Measurements from ENCODE around the gene CAMTA1. TPM values are rescaled to one million over a fixed set of nuclear protein-coding genes. Genes with fewer than 3 reads are reported as not detected.

The CAMTA1 gene
- total RNA-seq, 1 donor from 2014 or later, result 30.6 TPM

DNA sequence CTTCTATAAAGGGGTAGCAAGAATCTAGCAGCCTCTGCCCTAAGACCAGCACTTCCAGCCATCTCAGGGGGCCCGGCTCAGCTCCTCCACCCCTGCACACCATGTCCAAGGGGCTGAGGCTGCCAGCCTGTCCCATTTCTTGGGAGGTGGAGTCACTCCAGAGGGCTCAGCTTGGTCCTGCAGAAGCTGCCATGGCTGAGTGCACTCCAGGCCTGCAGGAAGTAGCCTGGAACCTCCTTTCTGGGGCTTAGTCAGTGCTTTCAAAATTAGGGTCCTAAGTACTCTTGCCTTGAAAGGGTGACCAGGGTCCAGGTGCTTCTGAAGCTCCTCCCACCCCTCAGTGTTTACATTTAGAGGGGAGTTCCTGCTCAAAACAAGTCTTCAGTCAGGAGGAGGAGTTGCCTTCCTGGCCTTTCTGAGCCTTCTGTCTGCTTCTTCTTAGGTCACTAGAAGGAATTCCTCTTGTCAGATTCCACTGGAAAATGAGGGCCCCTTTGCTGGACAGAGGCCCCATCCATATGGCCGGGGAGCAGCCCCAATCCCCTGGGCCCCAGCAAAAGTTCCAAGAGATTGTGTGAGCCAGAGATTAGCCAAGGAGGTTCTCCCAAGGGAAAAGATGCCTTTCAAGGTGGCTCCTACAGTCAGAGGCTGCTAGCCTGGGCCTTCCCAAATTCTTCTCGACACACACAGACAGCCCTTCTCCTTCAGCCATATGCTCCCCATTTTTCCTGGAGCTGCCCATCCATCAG is 857.7 kb downstream of the CAMTA1 start:
- peak; percentile 35 for DNase-seq

DNA sequence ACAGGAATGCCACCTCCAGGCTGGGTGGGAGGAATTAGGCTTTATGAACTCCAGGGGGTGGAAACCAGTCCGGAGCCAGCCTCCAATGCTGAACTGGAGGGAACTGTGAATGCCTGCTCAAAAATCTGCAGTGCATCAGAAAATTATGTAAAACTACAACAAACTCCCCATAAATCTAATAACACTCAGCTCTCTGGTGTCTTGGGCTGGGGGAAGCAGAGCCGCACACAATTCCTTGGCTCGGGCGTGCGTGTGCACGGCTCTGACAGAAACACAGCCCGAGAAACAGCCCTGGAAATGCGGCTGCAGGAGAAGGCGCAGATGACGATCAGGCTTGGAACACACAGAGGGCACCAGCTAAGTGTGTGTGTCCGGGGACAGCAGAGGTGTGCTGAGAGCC is 858.3 kb downstream of the CAMTA1 start:
- DNase-seq, result peak; percentile 31

- no peak for DNase-seq
Observed at GRCh38 chr1:7644086-7644485, 858.8 kb downstream of the CAMTA1 start.

- no peak for DNase-seq
Observed at GRCh38 chr1:7644961-7645750, 859.9 kb downstream of the CAMTA1 start.

DNA sequence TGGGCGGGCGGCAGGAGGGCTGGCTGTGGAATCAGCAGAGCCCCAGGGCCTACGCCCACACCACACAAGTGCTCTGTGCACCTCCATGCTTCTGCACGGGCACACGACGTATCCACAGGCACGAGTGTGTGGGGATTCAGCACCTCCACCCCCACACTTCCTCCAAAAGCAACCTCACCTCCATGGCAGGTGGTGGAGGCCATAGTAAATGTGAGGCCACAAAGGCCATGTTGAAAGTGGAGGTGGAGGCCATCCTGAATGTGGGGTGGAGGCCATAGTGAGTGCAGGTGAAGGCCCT is 860.4 kb downstream of the CAMTA1 start:
- no peak for DNase-seq

DNA sequence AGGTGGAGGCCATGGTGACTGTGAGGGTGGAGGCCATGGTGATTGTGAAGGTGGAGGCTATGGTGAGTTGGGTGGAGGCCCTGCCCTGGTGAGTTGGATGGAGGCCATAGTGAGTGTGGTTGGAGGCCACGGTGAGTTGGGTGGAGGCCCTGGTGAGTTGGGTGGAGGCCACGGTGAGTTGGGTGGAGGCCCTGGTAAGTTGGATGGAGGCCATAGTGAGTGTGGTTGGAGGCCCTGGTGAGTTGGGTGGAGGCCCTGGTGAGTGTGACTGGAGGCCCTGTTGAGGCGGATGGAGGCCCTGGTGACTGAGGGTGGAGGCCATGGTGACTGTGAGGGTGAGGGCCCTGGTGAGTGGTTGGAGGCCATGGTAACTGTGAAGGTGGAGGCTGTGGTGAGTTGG is 860.9 kb downstream of the CAMTA1 start:
- no peak for DNase-seq

GRCh38 chr1:7646981-7647901 is 862.0 kb downstream of the CAMTA1 start:
- peak; percentile 5 for DNase-seq

DNA sequence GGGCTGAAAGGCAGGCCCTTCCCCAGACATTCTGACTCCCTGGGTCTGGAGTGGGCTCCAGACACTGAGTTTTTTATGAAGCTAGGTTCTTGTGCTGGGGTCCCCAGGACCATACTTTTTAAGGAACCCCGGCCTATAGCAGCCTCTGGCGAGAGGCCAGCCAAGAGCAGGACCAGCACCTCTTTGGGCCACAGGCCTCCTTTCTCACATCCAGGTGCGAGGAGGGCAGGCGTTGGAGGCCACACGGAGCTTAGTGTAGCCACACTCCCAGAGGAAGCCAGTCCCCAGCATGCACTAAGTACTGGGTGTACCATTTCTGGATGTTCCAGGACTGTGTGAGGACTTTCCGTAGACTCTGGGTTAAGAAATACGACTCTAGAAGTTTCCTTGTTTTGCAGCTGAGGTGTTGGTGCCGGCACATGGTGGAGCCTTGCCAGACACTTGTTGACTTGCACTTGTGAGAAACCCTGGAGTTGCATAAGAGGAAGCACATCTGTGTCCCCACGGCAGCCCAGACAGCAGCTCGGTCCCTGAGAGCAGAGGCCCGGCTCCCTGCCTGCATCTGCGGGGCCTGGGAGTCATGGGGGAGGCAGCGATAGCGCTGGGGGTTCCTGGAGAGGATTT is 863.6 kb downstream of the CAMTA1 start:
- peak; percentile 23 for DNase-seq

- DNase-seq, result no peak
Observed at GRCh38 chr1:7650801-7651200, 865.5 kb downstream of the CAMTA1 start.

DNA sequence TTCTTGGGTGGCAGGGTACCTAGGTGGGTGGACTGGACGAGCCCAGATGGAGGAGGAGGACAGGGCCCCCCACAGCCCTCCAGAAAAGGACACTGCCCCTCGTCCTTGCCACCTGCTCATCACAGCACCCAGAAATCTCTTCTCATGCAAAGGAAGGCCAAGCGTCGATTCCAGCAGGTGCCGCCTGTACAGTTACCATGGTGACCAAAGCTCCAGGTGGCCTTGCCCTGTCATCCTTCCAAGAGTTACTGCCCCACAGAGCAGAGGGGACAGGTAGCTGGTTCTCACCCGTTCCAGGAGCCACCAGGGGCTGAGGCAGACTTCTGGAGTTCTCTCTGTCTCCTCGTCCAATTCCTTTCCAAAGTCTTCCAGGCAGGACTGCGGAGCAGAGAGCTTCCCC is 865.9 kb downstream of the CAMTA1 start:
- no peak for DNase-seq

GRCh38 chr1:7652061-7652460 is 866.8 kb downstream of the CAMTA1 start:
- no peak for DNase-seq

- DNase-seq, result no peak
Observed at GRCh38 chr1:7652515-7653098, 867.4 kb downstream of the CAMTA1 start.

- DNase-seq, result no peak
Observed at GRCh38 chr1:7654725-7655124, 869.5 kb downstream of the CAMTA1 start.

GRCh38 chr1:7655354-7655753 is 870.1 kb downstream of the CAMTA1 start:
- DNase-seq, result no peak

- no peak for DNase-seq
Observed at GRCh38 chr1:7656557-7657215, 871.4 kb downstream of the CAMTA1 start.

GRCh38 chr1:7657287-7658016 is 872.2 kb downstream of the CAMTA1 start:
- no peak for DNase-seq

GRCh38 chr1:7658099-7658498 is 872.8 kb downstream of the CAMTA1 start:
- DNase-seq, result no peak

DNA sequence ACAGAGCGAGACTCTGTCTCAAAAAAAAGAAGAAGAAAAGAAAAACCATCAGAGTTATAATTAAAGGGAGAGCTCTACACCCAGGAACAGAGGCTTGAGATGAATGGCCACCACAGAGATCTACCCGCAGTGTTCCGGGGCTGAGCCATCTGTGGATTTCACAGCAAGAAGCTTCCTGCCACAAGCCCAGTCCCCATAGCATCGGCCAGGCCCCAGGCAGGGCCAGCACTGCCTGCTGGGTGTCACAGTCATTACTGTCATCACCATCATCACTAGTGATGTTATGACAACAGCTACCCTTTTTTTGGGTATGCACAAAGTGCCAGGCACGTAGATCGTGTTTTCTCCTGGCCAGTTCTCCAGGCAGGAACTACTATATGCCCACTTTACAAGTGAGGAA is 874.3 kb downstream of the CAMTA1 start:
- DNase-seq, result no peak

GRCh38 chr1:7663451-7664146 is 878.3 kb downstream of the CAMTA1 start:
- no peak for DNase-seq

All from skin of body (tissue), 2 donors.